ENCODE data around the gene HSPA1L.
"Not testable (repeated sequence)": the region's sequence is repeated elsewhere in the genome, so short reads cannot be mapped to it uniquely, and the experiment has no call there.

The HSPA1L gene

GRCh38 chr6:31836474-31837368 lies 21.6 kb upstream of the HSPA1L start:
- DNase-seq (ENCODE audit: low spot score) = no peak

DNA sequence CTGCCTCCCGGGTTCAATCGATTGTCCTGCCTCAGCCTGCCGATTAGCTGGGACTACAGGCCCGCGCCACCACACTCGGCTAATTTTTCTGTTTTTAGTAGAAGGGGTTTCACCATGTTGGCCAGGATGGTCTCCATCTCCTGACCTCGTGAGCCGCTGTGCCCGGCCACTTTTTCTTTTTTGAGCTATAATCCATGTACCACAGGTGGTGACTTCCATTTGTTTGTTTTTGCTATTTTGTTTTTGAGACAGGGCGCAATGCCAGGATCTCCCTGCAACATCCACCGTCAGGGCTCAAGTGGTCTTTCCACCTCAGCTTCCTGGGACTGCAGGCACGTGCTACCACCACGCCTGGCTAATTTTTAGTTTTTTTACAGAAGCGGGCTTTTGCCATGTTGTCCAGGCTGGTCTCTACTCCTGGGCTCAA lies 21.0 kb upstream of the HSPA1L start:
- no peak for DNase-seq (ENCODE audit: low spot score)

GRCh38 chr6:31834367-31835250 lies 19.5 kb upstream of the HSPA1L start:
- DNase-seq (ENCODE audit: low spot score) = peak; percentile 82

- DNase-seq (ENCODE audit: low spot score) = no peak
Measured at GRCh38 chr6:31831350-31832215, 16.5 kb upstream of the HSPA1L start.

DNA sequence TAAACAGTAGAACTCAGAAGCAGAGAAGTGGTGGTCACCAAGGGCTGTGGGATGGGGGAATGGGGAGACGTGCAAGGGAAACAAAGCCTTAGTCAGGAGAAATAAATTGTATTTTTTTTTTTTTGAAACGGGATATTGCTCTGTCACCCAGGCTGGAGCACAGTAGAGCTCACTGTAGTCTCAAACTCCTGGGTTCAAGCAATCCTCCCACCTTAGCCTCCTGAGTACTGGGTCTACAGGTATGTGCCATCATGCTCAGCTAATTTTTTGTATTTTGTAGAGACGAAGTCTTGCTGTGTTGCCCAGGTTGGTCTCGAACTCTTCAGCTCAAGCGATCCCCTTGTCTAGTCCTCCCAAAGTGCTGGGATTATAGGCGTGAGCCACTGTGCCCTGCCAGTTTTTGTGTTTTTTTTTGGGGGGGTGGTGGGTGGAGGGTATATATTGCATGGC lies 15.8 kb upstream of the HSPA1L start:
- DNase-seq (ENCODE audit: low spot score) = no peak

GRCh38 chr6:31829633-31830283 lies 14.7 kb upstream of the HSPA1L start:
- DNase-seq (ENCODE audit: low spot score) = peak; percentile 83

- peak; percentile 97 for DNase-seq (ENCODE audit: low spot score)
Measured at GRCh38 chr6:31827286-31828079, 12.4 kb upstream of the HSPA1L start, which contains the start of gene HSPA1B. TSS of gene HSPA1B (plus strand) at chr6:31827738. CDS start at chr6:31827951, 213 bp downstream.

- DNase-seq (ENCODE audit: low spot score) = no peak
Measured at GRCh38 chr6:31826793-31827285, 11.8 kb upstream of the HSPA1L start.

GRCh38 chr6:31825553-31825952 lies 10.5 kb upstream of the HSPA1L start:
- no peak for DNase-seq (ENCODE audit: low spot score)

- not testable (repeated sequence) for DNase-seq (ENCODE audit: low spot score)
Measured at GRCh38 chr6:31823592-31824196, 8.6 kb upstream of the HSPA1L start.

DNA sequence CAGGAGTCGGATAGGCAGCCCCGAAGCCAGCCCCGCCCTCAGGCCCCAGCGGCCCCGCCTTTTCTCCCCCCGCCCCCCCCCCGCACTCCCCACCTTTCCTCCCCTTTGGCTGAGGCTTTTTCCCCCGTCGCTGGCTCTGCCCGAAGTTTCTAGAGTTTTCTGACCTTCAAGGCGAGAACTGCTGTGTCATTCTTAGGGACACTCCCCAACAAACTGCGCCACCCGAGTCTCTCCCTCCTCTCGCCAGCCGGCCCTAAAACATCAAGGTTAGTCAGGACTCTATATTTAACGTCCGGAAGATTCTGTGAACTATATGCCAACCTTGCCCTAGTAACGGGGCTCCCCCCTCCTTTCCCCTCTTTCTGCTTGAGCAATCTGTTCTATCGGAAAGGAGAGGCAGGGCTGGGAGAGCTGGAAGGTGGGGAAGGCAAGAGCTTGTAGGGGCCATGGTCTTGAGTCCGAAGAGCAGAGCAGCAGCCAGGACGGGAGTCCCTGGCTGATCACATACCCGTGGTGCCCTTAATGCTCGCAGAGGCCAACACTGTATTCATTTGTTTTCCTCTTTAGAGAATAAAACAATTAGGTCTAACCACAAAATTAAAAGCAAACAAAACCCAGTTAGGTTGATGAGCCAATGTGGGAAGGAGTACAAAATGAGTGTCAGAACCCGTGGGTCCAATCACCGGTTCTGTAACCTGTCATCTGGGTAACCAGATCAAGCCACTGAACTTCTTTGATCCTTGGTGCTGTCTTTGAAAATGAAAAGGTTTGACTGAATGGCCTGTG lies 7.1 kb upstream of the HSPA1L start:
- DNase-seq (ENCODE audit: low spot score) = peak; percentile 58

DNA sequence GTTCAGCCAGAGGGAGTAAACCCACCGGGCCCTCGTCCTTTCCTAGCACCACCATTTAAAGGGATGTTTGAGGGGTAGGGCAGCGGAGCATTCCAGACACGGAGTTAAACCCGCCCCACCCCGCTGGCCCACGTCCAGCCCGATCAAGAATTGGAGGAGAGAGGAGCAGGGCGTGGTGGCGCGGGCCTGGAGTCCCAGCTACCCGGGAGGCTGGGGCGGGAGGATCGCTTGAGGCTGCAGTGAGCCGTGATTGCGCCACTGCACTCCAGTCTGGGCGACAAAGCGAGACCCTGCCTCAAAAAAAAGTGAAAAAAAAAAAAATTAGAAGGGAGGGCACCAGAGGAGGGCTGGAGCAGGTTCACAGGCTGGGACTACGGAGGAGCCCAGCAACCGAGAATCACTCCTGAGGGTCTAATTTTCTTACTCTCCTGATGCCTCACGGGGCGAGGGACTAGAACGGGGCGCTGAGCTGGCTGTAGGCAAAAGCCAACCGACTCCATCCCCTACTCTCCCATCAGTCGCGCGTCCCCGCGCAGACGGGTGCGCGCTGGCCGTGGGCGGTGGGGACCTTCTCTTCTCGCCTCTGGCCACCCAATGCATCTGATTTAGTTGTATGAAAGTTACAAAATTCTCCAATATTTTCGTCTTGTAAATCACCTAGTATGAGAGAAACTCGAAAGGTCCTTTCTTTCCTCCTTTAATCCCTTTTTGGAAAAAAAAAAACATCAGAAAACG lies 6.4 kb upstream of the HSPA1L start:
- no peak for DNase-seq (ENCODE audit: low spot score)

DNA sequence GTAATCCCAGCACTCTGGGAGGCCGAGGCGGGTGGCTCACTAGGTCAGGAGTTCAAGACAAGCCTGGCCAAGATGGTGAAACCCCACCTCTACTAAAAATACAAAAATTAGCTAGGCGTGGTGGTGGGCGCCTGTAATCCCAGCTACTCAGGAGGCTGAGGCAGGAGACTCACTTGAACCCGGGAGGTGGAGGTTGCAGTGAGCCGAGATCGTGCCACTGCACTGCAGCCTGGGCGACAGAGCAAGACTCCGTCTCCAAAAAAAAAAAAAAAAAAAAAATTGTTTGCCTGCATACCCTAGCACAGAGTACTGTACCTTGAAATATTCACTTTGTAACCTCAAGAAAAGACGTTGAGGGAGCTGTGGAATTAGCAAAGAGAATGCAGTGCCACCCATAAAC lies 5.3 kb upstream of the HSPA1L start:
- not testable (repeated sequence) for DNase-seq (ENCODE audit: low spot score)

DNA sequence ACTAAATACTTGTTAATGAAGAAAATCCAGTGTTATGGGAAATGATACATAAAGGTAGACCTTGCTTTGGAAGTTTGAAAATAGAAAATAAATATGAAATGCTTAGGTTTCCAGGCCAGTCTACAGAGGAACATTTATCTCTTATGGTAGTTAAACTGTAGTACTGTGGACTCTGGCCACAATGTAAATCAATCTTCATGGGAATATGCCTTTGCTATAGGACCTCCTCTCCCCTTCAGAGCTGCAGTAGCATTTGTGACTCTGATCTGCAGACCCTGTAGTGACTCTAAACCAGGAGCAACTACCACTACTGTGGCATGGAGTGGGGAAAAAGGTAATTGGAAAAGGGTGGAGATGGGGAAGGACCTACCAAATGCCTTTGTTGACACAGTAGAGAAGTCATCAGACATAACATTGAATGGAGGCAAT lies 4.8 kb upstream of the HSPA1L start:
- DNase-seq (ENCODE audit: low spot score) = no peak

- DNase-seq (ENCODE audit: low spot score) = not testable (repeated sequence)
Measured at GRCh38 chr6:31817929-31818511, 2.9 kb upstream of the HSPA1L start.

DNA sequence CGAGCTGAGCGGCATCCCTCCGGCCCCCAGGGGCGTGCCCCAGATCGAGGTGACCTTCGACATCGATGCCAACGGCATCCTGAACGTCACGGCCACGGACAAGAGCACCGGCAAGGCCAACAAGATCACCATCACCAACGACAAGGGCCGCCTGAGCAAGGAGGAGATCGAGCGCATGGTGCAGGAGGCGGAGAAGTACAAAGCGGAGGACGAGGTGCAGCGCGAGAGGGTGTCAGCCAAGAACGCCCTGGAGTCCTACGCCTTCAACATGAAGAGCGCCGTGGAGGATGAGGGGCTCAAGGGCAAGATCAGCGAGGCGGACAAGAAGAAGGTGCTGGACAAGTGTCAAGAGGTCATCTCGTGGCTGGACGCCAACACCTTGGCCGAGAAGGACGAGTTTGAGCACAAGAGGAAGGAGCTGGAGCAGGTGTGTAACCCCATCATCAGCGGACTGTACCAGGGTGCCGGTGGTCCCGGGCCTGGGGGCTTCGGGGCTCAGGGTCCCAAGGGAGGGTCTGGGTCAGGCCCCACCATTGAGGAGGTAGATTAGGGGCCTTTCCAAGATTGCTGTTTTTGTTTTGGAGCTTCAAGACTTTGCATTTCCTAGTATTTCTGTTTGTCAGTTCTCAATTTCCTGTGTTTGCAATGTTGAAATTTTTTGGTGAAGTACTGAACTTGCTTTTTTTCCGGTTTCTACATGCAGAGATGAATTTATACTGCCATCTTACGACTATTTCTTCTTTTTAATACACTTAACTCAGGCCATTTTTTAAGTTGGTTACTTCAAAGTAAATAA lies 2.2 kb upstream of the HSPA1L start:
- not testable (repeated sequence) for DNase-seq (ENCODE audit: low spot score)

DNA sequence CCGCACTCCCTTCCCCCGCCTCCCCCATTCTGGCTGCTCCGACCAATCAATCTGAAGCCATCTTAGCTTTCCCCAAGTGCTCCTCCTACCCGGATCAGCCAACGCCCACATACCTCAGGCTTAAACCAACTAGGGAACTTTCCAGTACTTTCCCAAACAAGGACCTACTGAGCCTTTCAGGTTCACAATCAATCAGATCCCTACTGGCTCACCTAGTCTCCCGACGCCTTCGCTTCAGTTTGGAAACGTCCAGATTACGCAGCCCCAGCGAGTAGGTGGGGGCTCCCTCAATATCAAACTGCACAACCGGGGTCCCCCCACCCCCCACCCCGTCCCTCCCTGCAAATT lies 432 bp downstream of the HSPA1L start:
- DNase-seq (ENCODE audit: low spot score) = no peak

All from NAMALWA (cell line).